Activated effector memory CD4-positive, alpha-beta T cell treated with Interleukin-2 at 50 U/mL for 16 hours (primary cell): ENCODE data around the gene PLA2G6.
"Not testable (repeated sequence)": the region's sequence is repeated elsewhere in the genome, so short reads cannot be mapped to it uniquely, and the experiment has no call there.

Source experiments
- DNase-seq: peaks from one replicate; pipeline ENCODE4 v3.0.0-alpha.2; 2020

The PLA2G6 gene

DNA sequence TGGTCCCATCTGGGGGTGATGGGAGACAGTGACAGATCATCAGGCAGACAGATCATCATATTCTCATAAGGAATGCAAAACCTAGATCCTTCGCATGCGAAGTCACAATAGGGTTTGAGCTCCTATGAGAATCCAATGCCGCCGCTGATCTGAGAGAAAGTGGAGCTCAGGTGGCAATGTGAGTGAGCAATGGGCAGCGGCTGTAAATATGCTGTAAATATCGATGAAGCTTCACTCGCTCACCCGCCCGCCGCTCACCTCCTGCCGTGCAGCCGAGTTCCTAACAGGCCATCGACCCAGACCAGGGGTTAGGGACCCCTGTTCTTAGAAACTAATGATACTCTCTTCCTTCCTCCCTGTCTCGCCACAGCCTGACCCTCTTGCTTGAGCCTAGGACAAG, 9.4 kb upstream of the PLA2G6 start:
- DNase-seq, result no peak

DNA sequence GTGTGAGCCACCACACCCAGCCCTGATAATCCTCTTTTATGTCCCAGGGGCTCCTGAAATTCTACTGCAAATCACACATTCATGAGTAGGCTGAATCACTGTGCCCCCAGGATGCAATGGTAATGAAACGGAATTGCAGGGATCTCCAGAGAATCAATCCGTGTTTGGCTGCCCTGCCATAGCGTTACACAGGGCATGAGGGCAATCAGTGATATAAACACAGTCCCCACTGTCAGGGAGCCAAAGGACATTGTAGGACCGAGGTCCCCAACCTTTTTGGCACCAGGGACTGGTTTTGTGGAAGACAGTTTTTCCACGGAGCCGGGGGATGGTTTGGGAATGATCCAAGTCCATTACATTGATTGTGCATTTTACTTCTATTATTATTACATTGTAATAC, 9.0 kb upstream of the PLA2G6 start:
- no peak for DNase-seq

DNA sequence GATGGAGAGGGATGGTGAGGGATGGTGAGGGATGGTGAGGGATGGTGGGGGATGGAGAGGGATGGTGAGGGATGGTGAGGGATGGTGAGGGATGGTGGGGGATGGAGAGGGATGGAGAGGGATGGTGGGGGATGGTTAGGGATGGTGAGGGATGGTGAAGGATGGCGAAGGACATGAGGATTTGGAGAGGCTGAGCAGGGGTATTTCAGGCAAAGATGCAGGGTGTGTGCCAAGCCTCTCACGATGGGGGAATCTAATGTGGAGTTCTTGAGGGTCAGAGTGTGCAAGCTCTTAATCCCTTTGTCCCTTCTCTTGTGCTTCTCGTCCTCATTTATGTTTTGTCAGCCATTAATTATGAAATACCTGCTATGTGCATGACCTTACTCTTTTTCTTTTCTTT, 7.5 kb upstream of the PLA2G6 start:
- no peak for DNase-seq

DNA sequence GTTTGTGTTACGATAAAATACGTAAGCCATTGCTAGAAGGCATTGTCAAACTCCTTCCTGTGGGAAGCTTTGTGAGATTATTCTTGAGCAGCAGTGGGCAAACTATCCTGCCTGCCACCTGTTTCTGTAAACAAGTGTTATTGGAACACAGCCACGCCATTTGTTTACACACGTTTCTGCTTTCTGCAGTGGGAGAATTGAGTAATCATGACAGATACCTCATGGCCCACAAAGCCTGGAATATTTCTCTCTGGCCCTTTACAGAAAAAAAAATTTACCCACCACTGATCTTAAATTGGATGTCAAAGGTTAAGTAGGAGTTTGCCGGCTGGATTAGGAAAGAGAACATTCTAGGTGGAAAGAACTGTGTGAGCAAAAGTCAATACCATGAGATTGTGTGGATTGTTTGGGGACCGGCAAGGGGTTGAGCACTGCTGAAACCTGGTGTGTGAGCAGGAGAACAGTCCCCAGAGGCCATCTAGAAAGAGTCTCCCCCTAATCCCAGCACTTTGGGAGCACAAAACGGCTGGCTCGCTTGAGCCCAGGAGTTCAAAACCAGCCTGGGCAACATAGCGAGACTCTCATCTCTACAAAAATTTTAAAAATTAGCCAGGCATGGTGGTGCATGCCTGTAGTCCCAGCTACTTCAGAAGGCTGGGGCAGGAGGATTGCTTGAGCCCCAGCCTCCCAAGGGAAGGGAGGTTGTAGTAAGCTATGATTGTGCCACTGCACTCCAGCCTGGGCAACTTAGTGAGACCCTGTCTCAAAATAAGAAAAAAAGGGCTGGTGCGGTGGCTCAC, 6.0 kb upstream of the PLA2G6 start:
- no peak for DNase-seq

DNA sequence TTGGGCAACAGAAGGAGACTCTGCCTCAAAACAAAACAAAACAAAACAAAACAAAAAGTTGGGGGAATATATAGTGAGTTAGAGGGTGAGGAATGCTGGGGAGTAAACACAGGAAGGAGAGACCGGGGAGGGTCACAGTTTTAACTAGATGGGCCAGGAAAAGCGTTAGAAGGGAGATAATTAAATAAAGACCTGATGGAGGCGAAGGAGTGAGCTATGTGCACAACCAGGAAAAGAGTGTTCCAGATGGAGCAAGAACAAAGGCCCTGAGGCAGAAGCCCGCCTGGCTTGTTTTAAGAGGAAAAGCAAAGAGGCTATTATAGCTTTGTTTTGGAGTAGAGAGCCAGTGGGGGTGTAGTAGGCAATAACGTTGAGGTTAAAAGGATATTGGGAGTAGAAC, 4.8 kb upstream of the PLA2G6 start:
- DNase-seq, result no peak

DNA sequence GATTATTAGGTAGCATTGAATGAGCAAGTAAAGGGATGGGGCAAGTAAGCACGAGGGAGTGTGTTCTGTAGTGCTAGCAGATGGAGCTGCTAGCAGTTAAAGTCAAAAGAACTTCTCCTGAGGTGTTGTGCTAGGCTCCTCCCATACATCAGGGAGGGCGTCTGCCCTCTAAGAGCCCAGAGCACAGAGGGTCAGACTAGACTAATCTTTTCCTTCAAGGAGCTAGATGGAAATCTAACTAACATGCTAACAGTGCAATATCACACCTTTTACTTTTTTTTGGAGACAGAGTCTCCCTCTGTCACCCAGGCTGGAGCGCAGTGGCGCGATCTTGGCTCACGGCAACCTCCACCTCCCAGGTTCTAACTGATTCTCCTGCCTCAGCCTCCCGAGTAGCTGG, 3.2 kb upstream of the PLA2G6 start:
- no peak for DNase-seq

DNA sequence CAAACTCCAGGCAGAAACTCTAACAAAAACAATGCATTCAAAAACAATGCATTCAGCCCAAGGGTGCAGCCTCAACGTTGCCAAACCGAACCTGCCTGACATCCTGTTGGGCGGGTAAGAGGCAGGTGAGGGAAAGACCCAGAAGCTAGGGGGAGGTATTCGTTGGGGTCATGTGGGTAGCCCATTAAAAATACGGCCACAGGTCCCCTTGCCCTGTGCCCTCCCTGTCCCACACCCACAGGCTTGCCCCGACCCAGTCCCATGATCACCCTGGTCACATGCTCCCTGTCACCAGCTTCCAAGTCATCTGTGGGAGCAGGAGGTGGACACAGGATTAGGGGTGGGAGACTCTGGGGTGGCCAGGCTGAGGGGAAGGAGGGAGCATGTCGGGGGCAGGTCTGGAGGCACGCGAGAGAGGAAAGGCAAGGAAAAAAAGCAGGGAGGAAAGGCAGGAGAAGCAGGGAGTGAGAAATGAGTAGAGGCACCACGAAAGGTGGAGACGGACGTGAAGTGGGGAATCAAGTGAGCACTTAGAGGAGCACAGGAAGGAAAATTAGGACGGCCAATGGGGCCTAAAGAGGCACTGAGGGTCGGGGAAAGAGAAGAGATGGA, 683 bp downstream of the PLA2G6 start:
- DNase-seq, result peak; percentile 28

DNA sequence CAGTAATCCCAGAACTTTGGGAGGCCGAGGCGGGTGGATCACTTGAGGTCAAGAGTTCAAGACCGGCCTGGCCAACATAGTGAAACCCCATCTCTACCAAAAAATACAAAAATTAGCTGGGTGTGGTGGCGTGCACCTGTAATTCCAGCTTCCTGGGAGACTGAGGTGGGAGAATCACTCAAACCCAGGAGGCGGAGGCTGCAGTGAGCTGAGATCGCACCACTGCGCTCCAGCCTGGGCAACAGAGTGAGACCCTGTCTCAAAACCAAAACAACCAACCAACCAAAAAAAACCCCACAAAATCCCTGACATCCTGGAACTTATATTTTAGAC, 3.1 kb downstream of the PLA2G6 start:
- not testable (repeated sequence) for DNase-seq

DNA sequence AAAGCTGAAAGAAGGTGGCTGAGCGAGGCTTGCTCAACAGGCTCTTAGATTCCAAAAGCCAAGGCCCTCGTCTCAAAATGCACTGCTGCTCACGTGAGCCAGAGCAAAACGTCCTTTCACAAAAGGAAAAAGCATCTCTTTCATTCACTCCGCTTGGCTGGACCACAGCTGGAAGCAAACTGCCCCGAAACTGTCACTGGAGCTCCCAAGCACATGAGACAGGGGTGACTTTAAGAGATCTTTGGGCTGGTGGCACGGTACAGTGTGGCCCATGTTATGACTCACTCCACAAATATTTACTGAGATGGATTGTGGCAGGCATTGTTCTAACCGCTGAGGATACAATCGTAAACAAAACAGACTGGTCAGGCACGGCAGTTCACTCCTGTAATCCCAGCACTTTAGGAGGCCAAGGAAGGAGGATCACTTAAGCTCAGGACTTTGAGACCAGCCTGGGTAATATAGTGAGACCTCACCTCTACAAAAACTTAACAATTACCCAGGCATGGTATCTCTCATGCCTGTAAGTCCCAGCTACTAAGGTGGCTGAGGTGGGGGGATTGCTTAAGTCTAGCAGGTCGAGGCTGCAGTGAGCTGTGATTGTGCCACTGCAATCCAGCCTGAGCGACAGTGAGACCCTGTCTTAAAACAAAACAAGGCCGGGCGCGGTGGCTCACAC, 3.6 kb downstream of the PLA2G6 start:
- DNase-seq, result no peak

DNA sequence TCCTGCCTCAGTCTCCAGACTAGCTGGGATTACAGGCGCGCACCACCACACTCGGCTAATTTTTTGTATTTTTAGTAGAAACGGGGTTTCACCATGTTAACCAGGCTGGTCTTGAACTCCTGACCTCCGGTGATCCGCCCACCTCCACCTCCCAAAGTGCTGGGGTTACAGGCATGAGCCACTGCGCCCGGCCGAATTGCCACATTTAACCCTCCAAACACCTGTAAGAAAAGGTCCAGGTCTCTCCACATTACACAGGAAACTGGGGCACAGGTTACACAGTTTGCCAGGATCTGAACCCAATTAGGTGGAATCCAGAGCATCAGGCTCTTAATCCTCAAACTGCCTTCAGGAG, 4.1 kb downstream of the PLA2G6 start:
- not testable (repeated sequence) for DNase-seq

DNA sequence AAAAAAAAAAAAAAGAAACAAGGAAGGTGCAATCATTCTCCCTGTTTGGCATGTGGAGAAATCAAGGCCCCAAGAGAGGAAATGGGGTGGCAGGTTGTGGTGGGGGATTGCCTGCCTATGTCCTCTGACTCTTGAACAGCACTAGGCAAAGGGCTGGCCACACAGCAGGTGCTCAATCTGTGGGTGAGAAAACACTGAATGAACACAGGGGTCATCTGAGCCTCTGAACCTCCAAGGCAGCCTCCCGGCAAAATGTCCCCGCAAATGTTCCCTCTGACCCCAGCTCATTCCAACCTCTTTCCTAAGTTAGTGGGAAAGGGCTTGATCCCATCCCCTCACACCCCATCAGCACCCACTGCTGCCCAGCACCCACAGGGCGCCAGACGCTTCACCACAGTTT, 4.6 kb downstream of the PLA2G6 start:
- no peak for DNase-seq

DNA sequence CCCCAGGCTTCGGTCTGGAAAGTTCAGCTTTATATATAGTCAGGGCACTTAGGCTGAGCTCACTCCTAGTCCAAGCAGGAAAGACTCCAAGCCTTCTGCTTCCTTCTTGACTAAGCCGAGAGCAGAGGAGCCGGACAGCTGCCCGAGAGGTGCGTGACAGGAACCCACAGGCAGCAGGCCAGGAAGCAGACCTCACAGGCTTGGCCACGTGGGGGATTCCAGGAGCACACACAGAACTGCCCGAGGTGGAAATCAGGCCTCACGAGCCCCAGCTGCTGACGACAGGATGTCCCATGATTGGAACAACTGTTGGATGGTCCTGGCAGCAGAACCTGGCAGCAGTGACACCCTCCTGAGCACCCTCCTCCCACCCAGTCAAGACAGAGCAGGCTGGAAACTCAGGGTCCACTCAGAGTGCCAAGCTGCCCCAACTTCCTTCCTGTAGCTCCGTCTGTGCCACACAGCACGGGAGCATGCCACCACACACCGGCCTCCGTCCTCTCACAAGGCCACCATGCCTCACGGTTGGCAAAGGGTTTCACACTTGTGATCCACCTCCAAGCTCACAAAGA, 5.4 kb downstream of the PLA2G6 start:
- peak; percentile 22 for DNase-seq

DNA sequence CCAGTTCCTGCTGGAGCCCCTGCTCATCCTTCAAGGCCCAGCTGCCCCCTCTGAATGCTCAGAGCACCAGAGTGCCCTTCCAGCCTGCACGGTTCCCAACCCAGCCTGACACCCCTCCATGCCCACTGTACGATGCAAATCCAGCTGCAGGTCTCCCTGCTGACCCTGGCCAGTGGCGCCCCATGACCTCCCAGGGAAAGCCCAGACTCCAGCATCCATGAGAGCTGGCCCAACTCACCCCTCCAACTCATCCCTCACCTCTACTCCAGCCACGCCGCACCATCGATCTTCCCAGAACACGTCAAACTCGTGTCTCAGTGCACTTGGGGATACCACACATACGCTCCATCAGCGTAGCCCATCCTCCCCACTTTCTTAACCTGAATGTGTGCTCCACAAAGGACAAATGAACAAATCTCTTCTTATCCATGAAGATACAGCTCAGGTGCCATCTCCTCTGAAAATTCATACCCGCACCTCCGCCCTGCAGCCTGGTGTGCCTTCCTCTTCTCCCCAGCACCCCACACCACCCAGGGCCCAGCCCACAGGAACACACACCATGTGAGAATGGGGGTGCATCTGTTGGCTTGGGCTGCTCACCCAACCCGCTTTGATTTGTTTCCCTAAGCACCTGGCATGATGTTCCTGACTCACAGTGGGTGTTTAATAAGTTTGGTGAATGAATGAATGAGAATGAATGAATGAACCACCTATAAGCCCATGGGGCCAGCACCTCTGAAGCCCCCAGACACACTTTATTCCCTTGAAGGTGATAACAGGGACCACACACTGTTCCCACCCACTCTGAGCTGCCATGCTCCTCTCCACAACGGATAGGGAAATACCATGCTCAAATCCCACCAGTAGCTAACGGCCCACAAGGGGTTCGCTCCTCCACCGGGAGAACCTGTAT, 6.2 kb downstream of the PLA2G6 start:
- no peak for DNase-seq

DNA sequence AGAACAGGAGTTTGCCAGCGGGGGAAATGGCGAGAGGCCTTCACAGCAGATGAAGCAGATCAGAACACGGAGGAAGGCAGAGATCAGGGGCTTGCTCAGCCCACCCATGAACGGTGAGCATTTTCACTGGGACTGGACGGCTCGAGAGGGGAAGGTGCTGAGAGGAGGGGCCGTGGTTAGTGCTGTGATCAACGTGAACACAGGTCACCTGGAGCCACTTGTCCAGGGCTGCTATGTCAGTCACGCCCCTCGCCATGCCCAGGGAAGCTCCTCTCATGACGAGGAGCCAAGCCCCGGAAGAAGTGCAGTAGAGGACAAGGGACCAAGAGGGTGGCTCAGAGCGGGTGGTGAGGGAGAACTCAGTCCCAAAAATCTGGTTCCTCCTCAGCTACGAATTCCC, 7.0 kb downstream of the PLA2G6 start:
- DNase-seq, result no peak

DNA sequence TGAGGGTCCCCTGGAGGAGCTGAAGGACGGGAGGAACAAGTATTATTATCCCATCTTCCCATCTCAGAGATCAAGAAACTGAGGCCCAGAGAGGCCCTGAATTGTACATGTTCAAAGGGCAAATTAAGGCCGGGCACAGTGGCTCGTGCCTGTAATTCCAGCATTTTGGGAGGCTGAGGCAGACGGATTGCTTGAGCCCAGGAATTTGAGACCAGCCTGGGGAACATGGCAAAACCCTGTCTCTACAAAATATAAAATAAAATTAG, 8.1 kb downstream of the PLA2G6 start:
- DNase-seq, result no peak

DNA sequence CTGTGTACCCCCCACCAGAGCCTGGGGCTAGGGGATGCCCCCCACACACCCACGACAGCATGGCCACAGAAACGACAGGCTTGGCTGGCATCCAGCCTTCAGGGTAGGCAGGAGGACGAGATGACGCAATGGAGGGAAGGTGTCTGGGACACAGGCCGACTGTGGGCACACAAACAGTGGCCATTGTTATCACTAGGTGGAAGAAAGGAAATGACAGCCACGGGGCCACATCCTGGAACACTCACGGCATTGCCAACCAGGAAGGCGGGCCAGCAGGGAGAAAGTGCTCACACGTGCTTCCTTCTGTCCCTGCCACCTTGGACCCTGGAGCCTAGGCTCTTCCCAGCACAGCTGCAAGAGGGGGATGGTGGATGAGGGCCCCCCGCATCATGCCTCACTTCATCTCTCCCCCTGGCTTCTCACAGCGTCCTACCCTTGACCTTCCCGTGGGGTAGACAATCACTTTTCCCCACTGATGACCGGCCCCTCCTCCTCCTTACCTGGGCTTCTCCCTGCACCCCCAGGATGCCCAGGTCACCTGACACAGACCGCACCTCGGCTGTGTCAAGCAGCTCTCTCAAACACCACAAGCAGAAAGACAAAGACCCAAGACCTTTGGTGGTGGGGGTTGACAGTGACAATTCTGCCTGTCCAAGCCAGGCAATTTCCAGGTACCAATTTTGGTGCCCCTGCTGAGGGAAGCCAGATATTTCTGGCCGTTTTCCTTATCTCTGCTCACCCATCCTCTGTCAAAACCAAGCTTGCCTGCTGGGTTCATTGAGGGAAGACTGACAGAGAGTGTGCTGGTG, 8.6 kb downstream of the PLA2G6 start:
- peak; percentile 10 for DNase-seq

DNA sequence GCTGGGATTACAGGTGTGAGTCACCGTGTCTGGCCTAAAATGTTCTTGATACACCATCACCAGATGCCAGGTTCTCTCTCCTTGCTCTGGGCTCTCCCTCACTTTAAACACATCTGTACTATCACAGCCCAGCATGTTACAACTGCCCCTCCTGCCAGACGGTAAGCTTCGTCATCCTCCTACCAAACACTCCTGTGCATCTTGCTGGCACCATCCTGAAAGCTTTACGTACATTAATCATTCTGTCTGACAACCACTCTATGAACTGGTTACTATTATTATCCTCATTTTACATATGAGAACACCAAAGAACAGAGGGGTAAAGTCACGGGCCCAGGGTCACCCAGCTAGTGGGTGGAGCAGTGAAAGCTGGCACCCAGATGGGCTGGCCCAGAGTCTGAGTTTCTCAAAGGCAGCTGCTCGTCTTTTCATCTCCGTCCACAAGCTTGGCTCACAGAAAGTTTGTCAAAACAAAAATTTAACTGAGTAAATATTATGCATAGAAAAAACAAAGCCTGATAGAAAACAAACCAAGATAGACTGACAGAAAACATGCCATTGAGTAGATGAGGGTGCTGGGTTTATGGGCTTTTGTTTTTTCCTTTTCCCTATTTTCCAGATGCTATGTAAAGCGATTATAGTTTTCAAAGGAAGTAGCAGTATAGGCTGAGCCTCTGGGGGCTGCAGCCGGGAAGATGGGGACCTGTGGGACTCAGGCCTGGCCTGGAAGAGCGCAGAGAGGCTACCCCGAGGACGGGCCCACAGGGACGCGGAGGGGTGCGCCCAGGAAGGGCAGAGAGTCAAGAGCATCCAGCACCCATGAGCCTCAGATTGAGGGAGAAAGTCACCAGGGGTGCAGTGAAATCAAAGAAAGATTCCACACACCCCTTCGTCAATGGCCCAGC, 9.5 kb downstream of the PLA2G6 start:
- no peak for DNase-seq

DNA sequence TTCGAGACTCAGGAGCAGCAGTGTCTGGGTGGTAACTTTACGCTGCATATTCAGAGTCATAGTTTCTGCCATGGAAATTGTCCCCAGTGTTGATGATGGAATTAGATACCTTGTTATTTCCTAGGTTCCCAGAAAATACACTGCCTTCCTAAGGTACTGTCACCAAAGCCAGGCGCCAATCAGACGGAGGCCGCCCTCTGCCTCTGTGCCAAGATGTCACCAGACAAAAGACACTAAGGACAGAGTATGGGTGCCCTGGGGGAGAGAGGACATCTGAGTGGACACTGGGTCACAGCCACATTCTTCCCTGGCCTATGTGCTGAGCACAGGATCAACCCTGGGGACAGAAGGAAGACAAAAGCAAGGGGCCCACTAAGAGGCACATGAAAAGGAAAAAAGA, 11.2 kb downstream of the PLA2G6 start:
- no peak for DNase-seq

DNA sequence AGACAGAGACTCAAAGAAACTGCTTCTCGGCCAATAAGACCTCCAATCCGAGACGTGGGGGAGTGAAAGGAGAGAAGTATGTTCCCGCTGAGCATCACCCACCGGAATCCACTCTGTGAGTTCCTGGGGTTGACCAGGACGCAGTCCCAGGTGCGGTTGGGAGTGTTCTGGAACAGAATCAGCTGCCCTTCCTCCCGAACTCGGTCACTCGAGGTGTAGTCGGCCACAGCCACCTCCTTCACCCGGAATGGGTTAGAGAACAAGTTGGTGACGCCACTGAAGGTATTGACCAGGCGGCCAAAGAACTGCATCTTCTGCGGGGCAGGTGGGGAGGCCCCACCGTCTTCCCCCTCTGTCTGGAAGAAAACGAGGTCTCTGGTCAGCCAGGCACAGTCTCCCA, 12.5 kb downstream of the PLA2G6 start:
- no peak for DNase-seq

DNA sequence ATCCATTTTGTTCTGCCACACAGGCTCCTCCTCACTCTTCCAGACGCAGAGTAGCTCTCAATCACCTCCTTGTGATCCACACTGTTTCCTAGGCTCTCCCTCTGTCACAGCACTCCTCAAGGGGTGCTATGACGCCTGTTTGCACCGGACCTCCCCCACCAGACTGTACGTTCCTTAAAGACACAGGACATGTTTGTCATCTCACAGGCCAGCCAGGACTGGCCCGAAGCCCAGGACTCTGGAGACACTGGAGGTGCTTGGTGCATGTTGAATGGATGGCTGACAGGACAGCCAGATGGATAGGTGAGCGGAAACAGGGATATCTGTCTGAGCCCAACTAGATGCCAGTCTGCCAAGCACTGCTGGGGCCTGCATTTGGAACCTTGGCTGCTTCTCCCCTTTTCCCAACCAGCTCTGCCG, 13.6 kb downstream of the PLA2G6 start:
- no peak for DNase-seq

DNA sequence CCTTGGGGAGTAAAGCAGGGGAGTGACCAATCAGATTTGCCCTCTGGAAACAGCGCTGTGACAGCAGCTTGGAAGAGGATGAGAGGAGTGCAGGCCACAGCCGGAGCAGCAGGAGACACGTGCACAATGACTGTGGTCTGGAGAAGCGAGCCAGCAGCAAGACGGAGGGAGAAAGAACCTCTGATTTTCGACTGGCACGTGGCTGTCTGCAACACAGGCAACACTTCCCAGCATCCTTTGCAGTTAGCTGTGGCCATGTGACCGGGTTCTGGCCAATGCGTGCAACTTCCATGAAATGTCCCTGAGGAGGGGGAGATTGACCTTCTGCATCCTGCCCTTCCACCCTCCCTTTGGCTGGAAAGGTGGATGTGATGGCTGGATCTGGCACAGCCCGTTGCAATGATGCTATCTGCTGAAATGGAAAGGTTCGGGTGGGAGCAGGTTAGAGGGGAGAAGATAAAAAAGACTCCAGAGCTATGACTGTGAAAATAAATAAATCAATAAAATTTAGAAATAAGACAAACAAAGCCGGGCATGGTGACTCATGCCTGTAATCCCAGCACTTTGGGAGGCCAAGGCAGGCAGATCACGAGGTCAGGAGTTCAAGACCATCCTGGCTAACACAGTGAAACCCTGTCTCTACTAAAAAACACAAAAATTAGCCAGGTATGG, 15.6 kb downstream of the PLA2G6 start:
- no peak for DNase-seq
